NCI-H2196 treated with DMSO at 0.1 percent for 48 hours (cell line): Measurements from ENCODE around the gene TANC1.

Experiments used
- DNase-seq: peaks from one replicate; lab custom pipeline; 2025; ENCODE audit not compliant: unreplicated experiment; lab: John Stamatoyannopoulos, UW

The TANC1 gene

GRCh38 chr2:159153951-159154350, 185.5 kb downstream of the TANC1 start:
- no peak for DNase-seq

- no peak for DNase-seq
Measured at GRCh38 chr2:159154366-159154765, 185.9 kb downstream of the TANC1 start.

GRCh38 chr2:159155320-159155719, 186.9 kb downstream of the TANC1 start:
- DNase-seq, result no peak

GRCh38 chr2:159155791-159156190, 187.4 kb downstream of the TANC1 start:
- no peak for DNase-seq

GRCh38 chr2:159156834-159157233, 188.4 kb downstream of the TANC1 start:
- DNase-seq, result no peak

- DNase-seq, result no peak
Measured at GRCh38 chr2:159157361-159158209, 189.1 kb downstream of the TANC1 start.

- DNase-seq, result no peak
Measured at GRCh38 chr2:159160412-159160811, 192.0 kb downstream of the TANC1 start.

GRCh38 chr2:159160954-159161353, 192.5 kb downstream of the TANC1 start:
- DNase-seq, result no peak

GRCh38 chr2:159163930-159164329, 195.5 kb downstream of the TANC1 start:
- DNase-seq, result no peak

- DNase-seq, result no peak
Measured at GRCh38 chr2:159164457-159164911, 196.0 kb downstream of the TANC1 start.

- no peak for DNase-seq
Measured at GRCh38 chr2:159165048-159165447, 196.6 kb downstream of the TANC1 start.

- no peak for DNase-seq
Measured at GRCh38 chr2:159168707-159169106, 200.3 kb downstream of the TANC1 start.

- no peak for DNase-seq
Measured at GRCh38 chr2:159169187-159169586, 200.7 kb downstream of the TANC1 start.

GRCh38 chr2:159172403-159172802, 204.0 kb downstream of the TANC1 start:
- no peak for DNase-seq

- no peak for DNase-seq
Measured at GRCh38 chr2:159174759-159175158, 206.3 kb downstream of the TANC1 start.

- no peak for DNase-seq
Measured at GRCh38 chr2:159175182-159175581, 206.7 kb downstream of the TANC1 start.

- DNase-seq, result no peak
Measured at GRCh38 chr2:159175927-159176326, 207.5 kb downstream of the TANC1 start.

GRCh38 chr2:159176555-159176954, 208.1 kb downstream of the TANC1 start:
- DNase-seq, result no peak

GRCh38 chr2:159177357-159177756, 208.9 kb downstream of the TANC1 start:
- DNase-seq, result no peak

- DNase-seq, result no peak
Measured at GRCh38 chr2:159177957-159178356, 209.5 kb downstream of the TANC1 start.

GRCh38 chr2:159179096-159179495, 210.7 kb downstream of the TANC1 start:
- no peak for DNase-seq

GRCh38 chr2:159179696-159180095, 211.3 kb downstream of the TANC1 start:
- DNase-seq, result no peak

- no peak for DNase-seq
Measured at GRCh38 chr2:159183346-159183745, 214.9 kb downstream of the TANC1 start.
